Measurements from ENCODE around the gene SOCS3. TPM values are rescaled to one million over a fixed set of nuclear protein-coding genes. Genes with fewer than 3 reads are reported as not detected.

The SOCS3 gene
- total RNA-seq, 2 donors from 2014 or later = 10.6 to 59.6 TPM

DNA sequence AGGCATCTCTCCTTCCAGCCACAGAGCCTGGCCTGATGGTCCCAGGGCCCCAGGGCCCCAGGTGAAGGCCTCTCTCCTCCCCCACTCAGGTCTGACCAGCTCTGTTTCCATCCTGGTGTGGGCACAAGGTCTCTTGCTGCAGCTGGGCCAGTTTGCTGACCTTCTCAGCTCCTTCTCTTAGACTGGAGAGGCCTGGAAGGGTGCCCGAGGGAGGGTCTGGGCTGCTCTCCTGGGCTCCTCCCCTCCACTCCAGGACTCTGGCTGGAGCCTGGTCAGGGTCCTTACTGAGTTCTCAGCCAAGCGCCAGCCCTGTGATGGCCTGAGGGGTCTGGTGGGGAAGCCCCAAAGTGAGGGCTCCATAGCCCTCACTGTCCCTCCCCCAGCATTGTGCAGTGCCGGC lies 12.4 kb downstream of the SOCS3 start:
- no peak for DNase-seq (ENCODE audit: low spot score)
- Histone ChIP-seq H3K4me3 (no peak overlapping the region), H3K27me3 (replicated peaks; ENCODE audit: insufficient read depth) (no peaks in the 10 kb centered on the region), H3K27ac (no peak overlapping the region), H3K4me1 (replicated peaks) (peaks cover 8% of the 10 kb centered on the region), H3K36me3 (no peaks in the 10 kb centered on the region), H3K9me3 (no peaks in the 10 kb centered on the region)
- TF ChIP-seq, protein P1, sequence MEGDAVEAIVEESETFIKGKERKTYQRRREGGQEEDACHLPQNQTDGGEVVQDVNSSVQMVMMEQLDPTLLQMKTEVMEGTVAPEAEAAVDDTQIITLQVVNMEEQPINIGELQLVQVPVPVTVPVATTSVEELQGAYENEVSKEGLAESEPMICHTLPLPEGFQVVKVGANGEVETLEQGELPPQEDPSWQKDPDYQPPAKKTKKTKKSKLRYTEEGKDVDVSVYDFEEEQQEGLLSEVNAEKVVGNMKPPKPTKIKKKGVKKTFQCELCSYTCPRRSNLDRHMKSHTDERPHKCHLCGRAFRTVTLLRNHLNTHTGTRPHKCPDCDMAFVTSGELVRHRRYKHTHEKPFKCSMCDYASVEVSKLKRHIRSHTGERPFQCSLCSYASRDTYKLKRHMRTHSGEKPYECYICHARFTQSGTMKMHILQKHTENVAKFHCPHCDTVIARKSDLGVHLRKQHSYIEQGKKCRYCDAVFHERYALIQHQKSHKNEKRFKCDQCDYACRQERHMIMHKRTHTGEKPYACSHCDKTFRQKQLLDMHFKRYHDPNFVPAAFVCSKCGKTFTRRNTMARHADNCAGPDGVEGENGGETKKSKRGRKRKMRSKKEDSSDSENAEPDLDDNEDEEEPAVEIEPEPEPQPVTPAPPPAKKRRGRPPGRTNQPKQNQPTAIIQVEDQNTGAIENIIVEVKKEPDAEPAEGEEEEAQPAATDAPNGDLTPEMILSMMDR (IDR thresholded peaks at IDR 0.05) = no peak
- TF ChIP-seq POLR2AphosphoS5 (IDR thresholded peaks at IDR 0.05) (no peak), POLR2A (IDR thresholded peaks at IDR 0.05) (no peak)
- intact Hi-C loops (cut with DNase I) = no loop called here
- 89% methylated on average over 3 of the region's 3 CpGs for WGBS

DNA sequence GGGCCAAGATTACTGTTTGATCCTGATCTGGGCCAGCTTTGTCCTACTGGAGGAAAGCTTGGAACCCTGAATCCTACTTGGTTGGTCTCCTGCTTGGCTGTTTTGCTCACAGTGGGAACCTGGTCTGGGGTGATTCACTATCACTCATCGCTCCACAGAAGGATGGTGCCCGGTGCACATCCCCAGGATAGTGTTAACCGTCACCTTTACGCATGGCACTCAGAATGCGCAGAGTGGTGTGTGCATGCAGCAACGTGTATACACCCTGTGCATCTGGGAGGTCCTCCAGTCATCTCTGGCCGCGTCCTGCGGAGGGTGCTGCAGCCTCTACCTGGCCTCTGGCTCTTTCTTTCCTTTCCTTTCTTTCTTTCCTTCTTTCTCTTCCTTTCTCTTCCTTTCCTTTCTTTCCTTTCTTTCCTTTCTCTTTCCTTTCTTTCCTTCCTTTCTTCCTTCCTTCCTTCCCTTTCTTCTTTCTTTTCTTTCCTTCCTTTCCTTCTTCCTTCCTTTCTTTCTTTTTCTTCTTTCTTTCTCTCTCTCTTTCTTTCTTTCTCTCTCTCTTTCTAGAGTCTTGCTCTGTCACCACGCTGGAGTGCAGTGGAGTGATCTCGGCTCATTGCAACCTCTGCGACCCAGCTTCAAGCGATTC lies 13.1 kb downstream of the SOCS3 start:
- no peaks in the 10 kb centered on the region for H3K36me3 ChIP-seq
- WGBS = 92% methylated on average over 13 of the region's 13 CpGs
- TF ChIP-seq POLR2AphosphoS5 (IDR thresholded peaks at IDR 0.05) (no peak), POLR2A (IDR thresholded peaks at IDR 0.05) (no peak)
- TF ChIP-seq, protein P1 (IDR thresholded peaks at IDR 0.05) = no peak
- H3K4me1 ChIP-seq (replicated peaks) = peaks cover 7% of the 10 kb centered on the region
- H3K27ac ChIP-seq = no peak overlapping the region
- H3K27me3 ChIP-seq (replicated peaks; ENCODE audit: insufficient read depth) = no peaks in the 10 kb centered on the region
- no peaks in the 10 kb centered on the region for H3K9me3 ChIP-seq
- DNase-seq (ENCODE audit: low spot score) = no peak
- H3K4me3 ChIP-seq = no peak overlapping the region
- intact Hi-C loops (cut with DNase I) = no loop called here

DNA sequence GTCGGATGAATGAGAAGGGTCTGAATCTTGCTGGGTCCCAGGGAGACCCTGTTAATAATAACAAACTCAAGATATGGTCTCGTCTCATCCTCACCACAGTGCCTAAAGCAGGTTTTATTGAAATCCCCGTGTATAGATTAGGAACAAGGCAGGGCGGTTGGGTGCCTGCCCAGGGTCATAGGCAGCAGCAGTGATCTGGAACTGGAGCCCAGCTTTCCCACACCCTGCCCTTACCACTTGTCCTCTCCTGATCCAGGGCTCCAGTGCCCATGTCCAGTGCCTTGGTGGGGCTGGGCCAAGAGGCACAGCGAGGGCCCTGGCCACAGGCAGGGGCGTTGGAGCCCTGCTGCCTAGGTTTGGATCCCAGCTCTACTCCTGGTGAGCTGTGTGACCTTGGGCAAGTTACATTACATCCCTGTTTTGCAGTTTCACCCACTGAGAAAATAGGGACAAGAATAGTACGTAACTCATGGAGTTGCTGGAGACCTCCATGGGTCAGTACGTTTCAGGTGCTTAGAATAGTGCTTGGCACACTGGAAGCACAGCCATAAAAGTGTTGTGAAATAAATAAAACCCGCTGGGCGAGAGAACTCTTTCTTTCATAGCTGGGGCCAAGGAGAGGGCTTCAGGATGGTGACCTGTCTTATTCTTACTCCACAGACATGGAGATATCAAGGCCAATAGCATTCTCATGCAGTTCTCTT lies 13.9 kb downstream of the SOCS3 start:
- Histone ChIP-seq H3K27ac (no peak overlapping the region), H3K36me3 (no peaks in the 10 kb centered on the region), H3K4me3 (no peak overlapping the region), H3K4me1 (replicated peaks) (peaks cover 3% of the 10 kb centered on the region), H3K9me3 (no peaks in the 10 kb centered on the region), H3K27me3 (replicated peaks; ENCODE audit: insufficient read depth) (no peaks in the 10 kb centered on the region)
- no peak for DNase-seq (ENCODE audit: low spot score)
- intact Hi-C loops (cut with DNase I) = no loop called here
- WGBS = 83% methylated on average over 10 of the region's 10 CpGs
- TF ChIP-seq, protein P1 (IDR thresholded peaks at IDR 0.05) = no peak
- TF ChIP-seq POLR2A (IDR thresholded peaks at IDR 0.05) (no peak), POLR2AphosphoS5 (IDR thresholded peaks at IDR 0.05) (no peak)

DNA sequence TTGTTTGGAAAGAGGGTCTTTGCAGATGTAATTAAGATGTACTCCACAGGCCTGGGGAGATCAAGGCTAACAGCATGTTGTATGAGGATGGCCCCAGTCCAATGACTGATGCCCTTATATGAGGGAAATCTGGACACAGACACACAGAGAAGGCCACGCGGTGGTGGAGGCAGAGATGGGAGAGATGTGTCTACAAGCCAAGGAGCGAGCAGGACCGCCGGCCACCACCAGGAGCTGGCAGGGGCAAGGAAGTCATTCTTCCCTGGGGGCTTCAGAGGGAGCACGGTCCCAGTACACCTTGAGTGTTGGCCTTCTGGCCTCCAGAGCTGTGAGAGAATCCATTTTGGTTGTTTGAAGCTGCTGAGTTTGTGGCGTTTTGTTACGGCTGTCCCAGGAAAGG lies 14.7 kb downstream of the SOCS3 start:
- no peak for DNase-seq (ENCODE audit: low spot score)
- Histone ChIP-seq H3K27ac (no peak overlapping the region), H3K4me3 (no peak overlapping the region), H3K27me3 (replicated peaks; ENCODE audit: insufficient read depth) (no peaks in the 10 kb centered on the region), H3K36me3 (no peaks in the 10 kb centered on the region), H3K4me1 (replicated peaks) (peaks cover 3% of the 10 kb centered on the region), H3K9me3 (no peaks in the 10 kb centered on the region)
- WGBS = 90% methylated on average over 8 of the region's 8 CpGs
- intact Hi-C loops (cut with DNase I) = no loop called here
- TF ChIP-seq POLR2A (IDR thresholded peaks at IDR 0.05) = no peak
- TF ChIP-seq, protein P1 (IDR thresholded peaks at IDR 0.05) = no peak
- TF ChIP-seq POLR2AphosphoS5 (IDR thresholded peaks at IDR 0.05) = no peak

DNA sequence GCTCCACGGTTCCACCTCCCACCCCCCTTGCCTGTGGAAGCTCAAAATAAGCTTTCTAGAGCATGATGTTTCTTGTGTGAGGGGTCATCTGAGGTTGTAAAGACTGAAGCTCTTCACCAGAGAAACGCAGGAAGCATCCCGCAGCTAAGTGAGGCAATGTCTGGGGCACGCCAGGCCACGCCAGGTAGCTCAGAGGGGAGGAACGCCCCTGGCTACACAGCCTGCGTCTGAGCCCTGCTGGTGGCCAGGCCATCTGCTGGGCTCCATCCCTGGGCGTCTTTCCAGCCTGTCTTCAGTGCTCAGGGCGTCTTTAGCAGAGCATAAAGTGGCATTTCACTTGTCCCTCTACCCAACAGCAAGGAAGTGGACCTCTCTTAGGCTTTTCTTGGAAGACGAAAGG lies 15.2 kb downstream of the SOCS3 start:
- TF ChIP-seq POLR2A (IDR thresholded peaks at IDR 0.05) = no peak
- TF ChIP-seq, protein P1 (IDR thresholded peaks at IDR 0.05) = no peak
- TF ChIP-seq POLR2AphosphoS5 (IDR thresholded peaks at IDR 0.05) = no peak
- Histone ChIP-seq H3K36me3 (no peaks in the 10 kb centered on the region), H3K4me1 (replicated peaks) (peaks cover 3% of the 10 kb centered on the region), H3K4me3 (no peak overlapping the region), H3K27me3 (replicated peaks; ENCODE audit: insufficient read depth) (no peaks in the 10 kb centered on the region), H3K9me3 (no peaks in the 10 kb centered on the region), H3K27ac (no peak overlapping the region)
- intact Hi-C loops (cut with DNase I) = no loop called here
- WGBS = 89% methylated on average over 10 of the region's 10 CpGs
- no peak for DNase-seq (ENCODE audit: low spot score)

Measured in prostate gland (tissue), 2 donors.